ENCODE data around the gene AGTR1. TPM values are rescaled to one million over a fixed set of nuclear protein-coding genes. Genes with fewer than 3 reads are reported as not detected.

AGTR1 gene
- polyA plus RNA-seq, 3 donors, result not detected

GRCh38 chr3:148651549-148651948 lies 46.2 kb upstream of the AGTR1 start:
- DNase-seq, result no peak
- whole genome bisulfite sequencing (ENCODE audit: insufficient coverage), result 100% methylated on average over 1 of the region's 6 CpGs
- intact Hi-C loops (cut with micrococcal nuclease), result no loop called here

GRCh38 chr3:148654433-148654832 lies 43.3 kb upstream of the AGTR1 start:
- H2AFZ ChIP-seq (ENCODE audit: insufficient read depth, low read depth, low read length, poor library complexity, severe bottlenecking), result no peak overlapping the region
- no peak overlapping the region for H3K9ac ChIP-seq (ENCODE audit: insufficient read depth, low read length, poor library complexity, severe bottlenecking)
- H3K9me3 ChIP-seq (replicated peaks in 1 of 2; ENCODE audit: control insufficient read depth in 1 of 2, insufficient read depth in 1 of 2, low read length in 2 of 2), result no peaks in the 10 kb centered on the region
- no peak overlapping the region for H3K27ac ChIP-seq (ENCODE audit: low read depth in 1 of 2, low read length in 2 of 2)
- Mint-ChIP-seq H3K27me3 (ENCODE audit: low read depth in 3 of 3) (peaks cover 0 to 5% (median 4%) of the 10 kb centered on the region in 3 donors), H3K4me3 (no peak overlapping the region), H3K9me3 (peaks cover 0 to 3% (median 0%) of the 10 kb centered on the region in 7 donors), H3K27ac (no peak overlapping the region), H3K36me3 (no peaks in the 10 kb centered on the region), H3K4me1 (no peaks in the 10 kb centered on the region)
- no peaks in the 10 kb centered on the region for H4K20me1 ChIP-seq (ENCODE audit: insufficient read depth, low read length)
- no peak for TF ChIP-seq CTCF (IDR thresholded peaks at IDR 0.05)
- no peak overlapping the region for H3K4me3 ChIP-seq (replicated peaks in 1 of 3; ENCODE audit: low read depth in 2 of 3, low read length in 3 of 3)
- intact Hi-C loops (cut with micrococcal nuclease), result no loop called here
- WGBS (ENCODE audit: insufficient coverage), result no CpG with 5 or more reads among the region's 4 CpGs
- H3K36me3 ChIP-seq (replicated peaks in 1 of 2; ENCODE audit: control insufficient read depth in 1 of 2, insufficient read depth in 2 of 2, low read length in 2 of 2), result no peaks in the 10 kb centered on the region
- DNase-seq, result no peak
- H3K27me3 ChIP-seq (ENCODE audit: control insufficient read depth in 2 of 2, insufficient read depth in 2 of 2, low read length in 2 of 2), result no peaks in the 10 kb centered on the region
- no peak overlapping the region for H3K4me2 ChIP-seq (replicated peaks; ENCODE audit: extremely low read depth, low read length, poor library complexity, severe bottlenecking)
- H3K4me1 ChIP-seq (ENCODE audit: control insufficient read depth in 1 of 2, insufficient read depth in 2 of 2, low read length in 2 of 2), result no peaks in the 10 kb centered on the region
- no peaks in the 10 kb centered on the region for H3K79me2 ChIP-seq (ENCODE audit: insufficient read depth, low read length)

More at GRCh38 chr3:148651549-148651948, 46.2 kb upstream of the AGTR1 start:
- Histone ChIP-seq H2AFZ (ENCODE audit: insufficient read depth, low read depth, low read length, poor library complexity, severe bottlenecking) (no peak overlapping the region), H3K27ac (ENCODE audit: low read depth in 1 of 2, low read length in 2 of 2) (no peak overlapping the region), H3K36me3 (replicated peaks in 1 of 2; ENCODE audit: control insufficient read depth in 1 of 2, insufficient read depth in 2 of 2, low read length in 2 of 2) (no peaks in the 10 kb centered on the region), H3K27me3 (ENCODE audit: control insufficient read depth in 2 of 2, insufficient read depth in 2 of 2, low read length in 2 of 2) (no peaks in the 10 kb centered on the region), H3K4me3 (replicated peaks in 1 of 3; ENCODE audit: low read depth in 2 of 3, low read length in 3 of 3) (no peak overlapping the region), H4K20me1 (ENCODE audit: insufficient read depth, low read length) (no peaks in the 10 kb centered on the region), H3K4me1 (ENCODE audit: control insufficient read depth in 1 of 2, insufficient read depth in 2 of 2, low read length in 2 of 2) (no peaks in the 10 kb centered on the region), H3K79me2 (ENCODE audit: insufficient read depth, low read length) (no peaks in the 10 kb centered on the region), H3K9me3 (replicated peaks in 1 of 2; ENCODE audit: control insufficient read depth in 1 of 2, insufficient read depth in 1 of 2, low read length in 2 of 2) (no peaks in the 10 kb centered on the region), H3K9ac (ENCODE audit: insufficient read depth, low read length, poor library complexity, severe bottlenecking) (no peak overlapping the region), H3K4me2 (replicated peaks; ENCODE audit: extremely low read depth, low read length, poor library complexity, severe bottlenecking) (no peak overlapping the region)
- H3K27ac Mint-ChIP-seq, result no peak overlapping the region
- no peaks in the 10 kb centered on the region for H3K4me1 Mint-ChIP-seq
- H3K36me3 Mint-ChIP-seq, result no peaks in the 10 kb centered on the region
- no peak overlapping the region for H3K4me3 Mint-ChIP-seq
- peaks cover 0 to 3% (median 0%) of the 10 kb centered on the region in 7 donors for H3K9me3 Mint-ChIP-seq
- TF ChIP-seq CTCF (IDR thresholded peaks at IDR 0.05), result no peak
- peaks cover 0 to 4% (median 0%) of the 10 kb centered on the region in 3 donors for H3K27me3 Mint-ChIP-seq (ENCODE audit: low read depth in 3 of 3)
